ENCODE results near the gene GRM4.

Gene GRM4

GRCh38 chr6:33995309-33996119 lies 150.4 kb downstream of the GRM4 start:
- DNase-seq (ENCODE audit: low read depth in 2 of 2), result no peak

GRCh38 chr6:33994472-33995308 lies 151.2 kb downstream of the GRM4 start:
- no peak for DNase-seq (ENCODE audit: low read depth in 2 of 2)

- DNase-seq (ENCODE audit: low read depth in 2 of 2), result no peak
Measured at GRCh38 chr6:33993653-33994471, 152.0 kb downstream of the GRM4 start.

- no peak for DNase-seq (ENCODE audit: low read depth in 2 of 2)
Measured at GRCh38 chr6:33993091-33993490, 152.8 kb downstream of the GRM4 start.

GRCh38 chr6:33992191-33992590 lies 153.7 kb downstream of the GRM4 start:
- DNase-seq (ENCODE audit: low read depth in 2 of 2), result no peak

GRCh38 chr6:33991610-33992009 lies 154.3 kb downstream of the GRM4 start:
- DNase-seq (ENCODE audit: low read depth in 2 of 2), result no peak

- DNase-seq (ENCODE audit: low read depth in 2 of 2), result no peak
Measured at GRCh38 chr6:33990061-33990541, 155.8 kb downstream of the GRM4 start.

- DNase-seq (ENCODE audit: low read depth in 2 of 2), result no peak
Measured at GRCh38 chr6:33989016-33989854, 156.7 kb downstream of the GRM4 start.

- no peak for DNase-seq (ENCODE audit: low read depth in 2 of 2)
Measured at GRCh38 chr6:33988121-33989015, 157.5 kb downstream of the GRM4 start.

GRCh38 chr6:33987531-33988021 lies 158.3 kb downstream of the GRM4 start:
- no peak for DNase-seq (ENCODE audit: low read depth in 2 of 2)

GRCh38 chr6:33985947-33986346 lies 159.9 kb downstream of the GRM4 start:
- DNase-seq (ENCODE audit: low read depth in 2 of 2), result no peak

- no peak for DNase-seq (ENCODE audit: low read depth in 2 of 2)
Measured at GRCh38 chr6:33985313-33985751, 160.6 kb downstream of the GRM4 start.

GRCh38 chr6:33984466-33985312 lies 161.2 kb downstream of the GRM4 start:
- no peak for DNase-seq (ENCODE audit: low read depth in 2 of 2)

GRCh38 chr6:33983721-33984465 lies 162.0 kb downstream of the GRM4 start:
- no peak for DNase-seq (ENCODE audit: low read depth in 2 of 2)

- no peak for DNase-seq (ENCODE audit: low read depth in 2 of 2)
Measured at GRCh38 chr6:33983109-33983716, 162.7 kb downstream of the GRM4 start.

GRCh38 chr6:33981861-33982260 lies 164.0 kb downstream of the GRM4 start:
- no peak for DNase-seq (ENCODE audit: low read depth in 2 of 2)

GRCh38 chr6:33981421-33981820 lies 164.5 kb downstream of the GRM4 start:
- DNase-seq (ENCODE audit: low read depth in 2 of 2), result no peak
